GM19467 (cell line): ENCODE measurements around the gene MRPS2.

Source experiments
- ATAC-seq: cut with Tn5 transposase; IDR thresholded peaks from one replicate; pipeline ENCODE4 v1.9.1; 2021; ENCODE audit warnings: mild to moderate bottlenecking, moderate library complexity; ENCODE audit not compliant: unreplicated experiment

MRPS2 gene

GRCh38 chr9:135480071-135480939 lies 20.2 kb upstream of the MRPS2 start:
- no peak for ATAC-seq

- no peak for ATAC-seq
Observed at GRCh38 chr9:135480940-135481310, 19.6 kb upstream of the MRPS2 start.

GRCh38 chr9:135482015-135482754 lies 18.3 kb upstream of the MRPS2 start:
- ATAC-seq: no peak

GRCh38 chr9:135484460-135485277 lies 15.8 kb upstream of the MRPS2 start:
- no peak for ATAC-seq

GRCh38 chr9:135485385-135485784 lies 15.1 kb upstream of the MRPS2 start:
- no peak for ATAC-seq

GRCh38 chr9:135485832-135486231 lies 14.7 kb upstream of the MRPS2 start:
- ATAC-seq: no peak

GRCh38 chr9:135486267-135487065 lies 14.0 kb upstream of the MRPS2 start:
- no peak for ATAC-seq

- no peak for ATAC-seq
Observed at GRCh38 chr9:135487281-135488012, 13.0 kb upstream of the MRPS2 start.

GRCh38 chr9:135488013-135488330 lies 12.5 kb upstream of the MRPS2 start:
- no peak for ATAC-seq

GRCh38 chr9:135488527-135488926 lies 12.0 kb upstream of the MRPS2 start:
- ATAC-seq: no peak

- no peak for ATAC-seq
Observed at GRCh38 chr9:135489188-135489906, 11.1 kb upstream of the MRPS2 start.

- no peak for ATAC-seq
Observed at GRCh38 chr9:135490166-135490870, 10.2 kb upstream of the MRPS2 start.

- no peak for ATAC-seq
Observed at GRCh38 chr9:135490980-135491464, 9.5 kb upstream of the MRPS2 start.

- ATAC-seq: no peak
Observed at GRCh38 chr9:135491764-135492163, 8.7 kb upstream of the MRPS2 start.

GRCh38 chr9:135492886-135493669 lies 7.4 kb upstream of the MRPS2 start:
- no peak for ATAC-seq

- ATAC-seq: no peak
Observed at GRCh38 chr9:135494791-135495559, 5.5 kb upstream of the MRPS2 start.
